Gastroesophageal sphincter (tissue), 3 donors: ENCODE measurements around the gene ARHGEF17.

Experiments
- EP300 ChIP-seq: sonication (generic); formaldehyde crosslinking; IDR thresholded peaks from one replicate; pipeline ENCODE4 v1.6.1; 2017; ENCODE audit warnings: antibody characterized with exemption, mild to moderate bottlenecking
- POLR2AphosphoS5 ChIP-seq: sonication (generic); formaldehyde crosslinking; IDR thresholded peaks from one replicate; pipeline ENCODE4 v1.6.1; 2017; ENCODE audit warnings: antibody characterized with exemption
- TF ChIP-seq, protein P1 (sequence below), 4 experiments: fragments of 200-600 bp in 2 of 4; fragments of 450-650 bp in 2 of 4; sonication (generic) in 1 of 4; IDR thresholded peaks; one replicate each; pipeline ENCODE4 v1.5.1; 2017 to 2019; ENCODE audit warnings: antibody characterized with exemption in 4 of 4, mild to moderate bottlenecking in 2 of 4, moderate library complexity in 2 of 4

DNA sequence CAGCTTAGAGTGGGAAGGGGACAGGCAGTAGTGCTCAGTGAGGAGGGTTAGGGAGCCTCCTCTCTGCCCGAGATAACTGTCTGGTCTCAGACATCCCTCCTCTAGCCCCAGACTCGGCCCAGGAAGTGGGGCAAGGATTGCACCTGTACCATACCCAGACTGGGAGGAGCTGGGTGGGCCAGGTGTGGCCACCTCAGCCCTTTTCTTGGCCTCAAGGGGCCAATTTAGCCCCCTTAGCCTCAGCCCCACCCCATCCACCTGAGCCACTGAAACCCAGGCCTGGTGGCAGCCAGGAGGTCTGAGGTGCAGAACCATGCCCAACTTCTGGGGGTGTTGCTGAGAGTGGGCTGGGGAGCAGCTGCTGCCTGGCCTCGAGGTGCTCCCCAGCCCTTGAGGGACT, 74.7 kb downstream of the ARHGEF17 start:
- TF ChIP-seq, protein P1, sequence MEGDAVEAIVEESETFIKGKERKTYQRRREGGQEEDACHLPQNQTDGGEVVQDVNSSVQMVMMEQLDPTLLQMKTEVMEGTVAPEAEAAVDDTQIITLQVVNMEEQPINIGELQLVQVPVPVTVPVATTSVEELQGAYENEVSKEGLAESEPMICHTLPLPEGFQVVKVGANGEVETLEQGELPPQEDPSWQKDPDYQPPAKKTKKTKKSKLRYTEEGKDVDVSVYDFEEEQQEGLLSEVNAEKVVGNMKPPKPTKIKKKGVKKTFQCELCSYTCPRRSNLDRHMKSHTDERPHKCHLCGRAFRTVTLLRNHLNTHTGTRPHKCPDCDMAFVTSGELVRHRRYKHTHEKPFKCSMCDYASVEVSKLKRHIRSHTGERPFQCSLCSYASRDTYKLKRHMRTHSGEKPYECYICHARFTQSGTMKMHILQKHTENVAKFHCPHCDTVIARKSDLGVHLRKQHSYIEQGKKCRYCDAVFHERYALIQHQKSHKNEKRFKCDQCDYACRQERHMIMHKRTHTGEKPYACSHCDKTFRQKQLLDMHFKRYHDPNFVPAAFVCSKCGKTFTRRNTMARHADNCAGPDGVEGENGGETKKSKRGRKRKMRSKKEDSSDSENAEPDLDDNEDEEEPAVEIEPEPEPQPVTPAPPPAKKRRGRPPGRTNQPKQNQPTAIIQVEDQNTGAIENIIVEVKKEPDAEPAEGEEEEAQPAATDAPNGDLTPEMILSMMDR (IDR thresholded peaks at IDR 0.05) = no peak
- no peak for TF ChIP-seq EP300
- TF ChIP-seq POLR2AphosphoS5 = no peak
